Mammary epithelial cell (primary cell): ENCODE measurements around the gene CFAP299.

Experiments used
- CTCF ChIP-seq, 2 donors: IDR thresholded peaks in 1 of 2; conservative IDR thresholded peaks in 1 of 2; 2 replicates each; pipeline ENCODE4 v1.5.1; 2011 to 2012; ENCODE audit warnings: inconsistent platforms in 2 of 2, low read length in 2 of 2, mild to moderate bottlenecking in 2 of 2, control low read depth in 1 of 2, low read depth in 1 of 2; ENCODE audit not compliant: insufficient read depth in 1 of 2; ENCODE audit errors: extremely low read depth in 1 of 2
- EZH2 ChIP-seq: IDR thresholded peaks from 2 replicates; pipeline ENCODE4 v1.6.1; 2012; ENCODE audit warnings: low read length, inconsistent platforms, borderline replicate concordance

GRCh38 chr4:80302616-80303223, 32.8 kb upstream of the CFAP299 start:
- TF ChIP-seq CTCF (conservative IDR thresholded peaks at IDR 0.05 in 1 of 2, IDR thresholded peaks at IDR 0.05 in 1 of 2; ENCODE audit: extremely low read depth in 1 of 2, insufficient read depth in 1 of 2, low read depth in 1 of 2, low read length in 2 of 2) = no peak
- TF ChIP-seq EZH2 = no peak
